Naive B cell (primary cell): Measurements from ENCODE around the gene C10orf143. TPM values are rescaled to one million over a fixed set of nuclear protein-coding genes. Genes with fewer than 3 reads are reported as not detected.
A peak's percentile ranks its signal among the peaks of the same experiment; 100 is the strongest.
"Not testable (repeated sequence)": the region's sequence is repeated elsewhere in the genome, so short reads cannot be mapped to it uniquely, and the experiment has no call there.

Experiments
- ATAC-seq, 2 donors: fragments of 150-1000 bp; cut with Tn5 transposase; 2 replicates each; pipeline ENCODE4 v1.10.0; 2021; ENCODE audit warnings: low read depth in 2 of 2, mild to moderate bottlenecking in 2 of 2, moderate library complexity in 2 of 2
- DNase-seq: peaks from one replicate; pipeline ENCODE4 v3.0.0; 2022
- H3K27ac Mint-ChIP-seq, 6 donors: one replicate each; pipeline ENCODE4 v1.8.0; 2020 to 2022; ENCODE audit warnings: mild to moderate bottlenecking in 6 of 6, mixed read lengths in 6 of 6, moderate library complexity in 5 of 6, inconsistent platforms in 2 of 6
- H3K27me3 Mint-ChIP-seq, 3 donors: one replicate each; pipeline ENCODE4 v1.8.0; 2021 to 2022; ENCODE audit warnings: mixed read lengths in 3 of 3, mild to moderate bottlenecking in 1 of 3
- H3K36me3 Mint-ChIP-seq, 2 donors: one replicate each; pipeline ENCODE4 v1.8.0; 2020 to 2022; ENCODE audit warnings: mixed read lengths in 2 of 2, inconsistent platforms in 1 of 2, mild to moderate bottlenecking in 1 of 2
- H3K4me1 Mint-ChIP-seq, 3 donors: one replicate each; pipeline ENCODE4 v1.8.0; 2020 to 2022; ENCODE audit warnings: mixed read lengths in 3 of 3, inconsistent platforms in 1 of 3, mild to moderate bottlenecking in 1 of 3, moderate library complexity in 1 of 3
- H3K4me3 Mint-ChIP-seq, 8 donors: one replicate each; pipeline ENCODE4 v1.8.0; 2020 to 2022; ENCODE audit warnings: mild to moderate bottlenecking in 8 of 8, mixed read lengths in 8 of 8, moderate library complexity in 8 of 8, inconsistent platforms in 2 of 8
- H3K9me3 Mint-ChIP-seq, 7 donors: one replicate each; pipeline ENCODE4 v1.8.0; 2020 to 2022; ENCODE audit warnings: mixed read lengths in 7 of 7, mild to moderate bottlenecking in 5 of 7, inconsistent platforms in 2 of 7, moderate library complexity in 1 of 7
- polyA plus RNA-seq, 6 donors: library from polyadenylated mRNA; unstranded; fragments of 300-500 nt; fragmentation: Illumina TruSeq; gene quantifications; one replicate each; pipeline ENCODE4 v1.2.3, GENCODE V29; 2021; ENCODE audit warnings: low read depth in 6 of 6

Gene C10orf143
- polyA plus RNA-seq, 6 donors from 2014 or later = 15.6 to 44.9 (median 20.4) TPM

DNA sequence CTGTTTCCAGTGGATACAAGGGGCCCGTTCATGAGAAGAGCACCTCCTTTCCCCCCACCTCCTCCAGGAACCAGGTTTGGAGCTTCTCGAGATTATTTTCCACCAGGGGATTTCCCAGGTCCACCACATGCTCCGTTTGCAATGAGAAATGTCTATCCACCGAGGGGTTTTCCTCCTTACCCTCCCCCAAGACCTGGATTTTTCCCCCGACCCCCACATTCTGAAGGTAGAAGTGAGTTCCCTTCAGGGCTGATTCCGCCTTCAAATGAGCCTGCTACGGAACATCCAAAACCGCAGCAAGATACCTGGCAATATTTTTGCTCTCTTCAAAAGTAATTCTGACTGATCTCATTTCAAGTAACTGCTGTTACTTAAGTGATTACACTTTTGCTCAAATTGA is 2.5 kb downstream of the C10orf143 start:
- ATAC-seq, H3K27me3 Mint-ChIP-seq, H3K9me3 Mint-ChIP-seq, DNase-seq, H3K36me3 Mint-ChIP-seq: not testable (repeated sequence)
- Mint-ChIP-seq H3K4me1 (peaks cover 18 to 45% (median 35%) of the 10 kb centered on the region in 3 donors), H3K4me3 (peak overlapping the region in 2 of 8 donors; percentile 3 to 9), H3K27ac (peak overlapping the region in 1 of 6 donors; percentile 79)

DNA sequence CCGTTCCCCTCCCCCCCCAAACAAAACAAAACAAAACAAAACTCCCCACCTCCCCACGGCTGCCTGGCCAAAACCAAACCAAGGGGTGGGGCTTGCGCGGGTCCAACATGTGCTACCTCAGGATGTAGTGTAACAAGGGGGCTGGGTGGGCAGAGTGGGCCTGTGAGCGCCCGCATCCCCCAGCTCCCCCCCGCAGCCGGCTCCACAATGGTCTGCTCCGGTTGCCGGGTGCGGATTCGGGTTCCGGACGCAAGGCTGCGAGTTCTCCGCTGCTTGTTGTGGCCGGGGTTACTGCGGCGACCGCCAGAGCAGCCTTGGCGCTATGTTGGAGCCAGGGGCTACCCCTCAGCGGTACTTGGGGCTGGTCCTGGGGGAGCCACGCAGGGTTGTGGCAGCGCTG is 4.9 kb downstream of the C10orf143 start:
- ATAC-seq = no peak
- Mint-ChIP-seq H3K36me3 (peaks cover 0 to 10% of the 10 kb centered on the region in 2 donors), H3K27ac (no peak overlapping the region), H3K9me3 (no peaks in the 10 kb centered on the region), H3K27me3 (no peaks in the 10 kb centered on the region), H3K4me1 (peaks cover 17 to 28% (median 18%) of the 10 kb centered on the region in 3 donors), H3K4me3 (no peak overlapping the region)
- no peak for DNase-seq

DNA sequence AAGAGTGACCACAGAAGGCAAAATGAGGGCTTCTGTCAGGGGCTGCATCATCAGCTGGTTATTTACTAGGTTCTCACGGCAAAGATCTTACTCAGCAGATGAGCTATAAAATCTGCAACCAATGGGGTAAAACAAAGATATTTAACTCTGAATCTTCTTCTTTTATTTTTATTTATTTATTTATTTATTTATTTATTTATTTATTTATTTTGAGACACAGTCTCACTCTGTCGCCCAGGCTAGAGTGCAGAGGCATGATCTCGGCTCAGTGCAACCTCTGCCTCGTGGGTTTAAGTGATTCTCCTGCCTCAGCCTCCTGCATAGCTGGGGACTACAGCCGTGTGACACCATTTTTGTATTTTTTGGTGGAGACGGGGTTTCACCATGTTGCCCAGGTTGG is 11.3 kb downstream of the C10orf143 start:
- H3K4me3 Mint-ChIP-seq = no peak overlapping the region
- H3K36me3 Mint-ChIP-seq = peaks cover 0 to 10% of the 10 kb centered on the region in 2 donors
- H3K27me3 Mint-ChIP-seq = no peaks in the 10 kb centered on the region
- no peak for ATAC-seq
- peaks cover 0 to 6% (median 0%) of the 10 kb centered on the region in 7 donors for H3K9me3 Mint-ChIP-seq
- H3K27ac Mint-ChIP-seq = no peak overlapping the region
- DNase-seq = no peak
- peaks cover 0 to under 1% (median 0%) of the 10 kb centered on the region in 3 donors for H3K4me1 Mint-ChIP-seq

DNA sequence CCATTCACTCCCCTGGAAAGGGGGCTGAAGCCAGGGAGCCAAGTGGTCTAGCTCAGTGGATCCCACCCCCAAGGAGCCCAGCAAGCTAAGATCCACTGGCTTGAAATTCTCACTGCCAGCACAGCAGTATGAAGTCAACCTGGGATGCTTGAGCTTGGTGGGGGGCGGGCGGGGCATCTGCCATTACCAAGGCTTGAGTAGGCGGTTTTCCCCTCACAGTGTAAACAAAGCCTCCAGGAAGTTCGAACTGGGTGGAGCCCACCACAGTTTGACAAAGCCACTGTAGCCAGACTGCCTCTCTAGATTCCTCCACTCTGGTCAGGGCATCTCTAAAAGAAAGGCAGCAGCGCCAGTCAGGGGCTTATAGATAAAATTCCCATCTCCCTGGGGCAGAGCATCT is 20.1 kb downstream of the C10orf143 start:
- H3K27ac Mint-ChIP-seq, H3K27me3 Mint-ChIP-seq, H3K4me1 Mint-ChIP-seq, H3K4me3 Mint-ChIP-seq, ATAC-seq, DNase-seq: not testable (repeated sequence)
- Mint-ChIP-seq H3K9me3 (peaks cover 9 to 22% (median 16%) of the 10 kb centered on the region in 7 donors), H3K36me3 (peaks cover 37 to 48% of the 10 kb centered on the region in 2 donors)

DNA sequence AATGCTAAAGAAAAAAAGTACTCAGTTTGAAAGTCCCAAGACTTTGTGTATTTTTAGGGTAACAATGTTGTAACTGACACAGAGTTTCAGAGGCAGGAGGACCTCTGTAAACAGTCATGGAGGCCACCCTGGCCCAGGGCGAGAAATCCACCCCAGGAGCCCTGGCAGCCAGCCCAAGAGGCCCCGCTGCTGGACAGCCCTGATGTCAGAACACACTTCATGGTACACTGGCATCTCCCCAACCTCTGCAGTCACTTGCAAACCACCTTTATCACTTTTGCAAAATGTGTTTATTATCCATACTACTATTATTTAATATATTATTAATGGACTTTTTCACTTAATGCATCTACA is 30.2 kb downstream of the C10orf143 start:
- H3K4me3 Mint-ChIP-seq = no peak overlapping the region
- DNase-seq (no peak), ATAC-seq (no peak)
- H3K36me3 Mint-ChIP-seq = peaks cover 25 to 33% of the 10 kb centered on the region in 2 donors
- peaks cover 0 to 8% (median 7%) of the 10 kb centered on the region in 7 donors for H3K9me3 Mint-ChIP-seq
- H3K27ac Mint-ChIP-seq = no peak overlapping the region
- H3K4me1 Mint-ChIP-seq = no peaks in the 10 kb centered on the region
- no peaks in the 10 kb centered on the region for H3K27me3 Mint-ChIP-seq

DNA sequence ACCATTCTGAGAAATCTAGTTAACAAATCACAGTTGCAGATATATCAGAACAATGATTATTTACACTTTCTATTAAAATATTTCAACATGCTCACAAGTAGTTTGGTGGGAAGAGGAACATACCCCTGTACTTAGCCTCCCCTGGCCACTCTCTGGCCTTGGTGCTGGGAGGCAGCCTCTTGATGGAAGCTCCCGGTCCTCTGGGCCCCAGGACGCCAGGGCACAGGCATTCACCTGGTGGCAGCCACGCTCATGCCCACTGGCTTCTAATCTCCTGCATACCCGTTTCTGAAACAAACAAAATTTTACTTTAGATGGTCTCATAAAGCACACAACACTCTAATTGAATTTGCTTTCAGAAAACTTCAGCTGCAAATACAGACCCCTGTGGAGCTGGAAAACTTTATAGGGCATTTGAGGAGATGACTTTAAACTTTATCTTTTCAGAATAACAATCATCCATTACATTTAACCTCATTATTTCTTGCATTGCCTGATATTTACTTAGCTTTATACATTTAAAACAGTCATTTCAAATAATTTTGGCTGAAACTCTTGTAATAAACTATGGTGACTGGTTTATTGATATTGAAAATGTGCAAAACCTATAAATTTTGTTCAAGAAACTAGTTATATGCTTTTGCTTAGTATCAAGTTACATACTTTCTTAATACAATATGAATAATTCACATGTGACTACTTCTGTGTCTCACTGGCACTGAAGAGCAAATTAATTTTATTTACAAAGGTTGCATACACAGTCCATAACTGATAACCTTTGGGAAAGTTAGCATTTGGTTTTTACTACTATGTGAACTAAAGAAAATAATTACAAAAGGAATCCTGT is 30.8 kb downstream of the C10orf143 start:
- no peaks in the 10 kb centered on the region for H3K4me1 Mint-ChIP-seq
- H3K27ac Mint-ChIP-seq = no peak overlapping the region
- peaks cover 0 to 8% (median 7%) of the 10 kb centered on the region in 7 donors for H3K9me3 Mint-ChIP-seq
- no peak overlapping the region for H3K4me3 Mint-ChIP-seq
- no peak for ATAC-seq
- H3K36me3 Mint-ChIP-seq = peaks cover 31 to 39% of the 10 kb centered on the region in 2 donors
- no peak for DNase-seq
- no peaks in the 10 kb centered on the region for H3K27me3 Mint-ChIP-seq

DNA sequence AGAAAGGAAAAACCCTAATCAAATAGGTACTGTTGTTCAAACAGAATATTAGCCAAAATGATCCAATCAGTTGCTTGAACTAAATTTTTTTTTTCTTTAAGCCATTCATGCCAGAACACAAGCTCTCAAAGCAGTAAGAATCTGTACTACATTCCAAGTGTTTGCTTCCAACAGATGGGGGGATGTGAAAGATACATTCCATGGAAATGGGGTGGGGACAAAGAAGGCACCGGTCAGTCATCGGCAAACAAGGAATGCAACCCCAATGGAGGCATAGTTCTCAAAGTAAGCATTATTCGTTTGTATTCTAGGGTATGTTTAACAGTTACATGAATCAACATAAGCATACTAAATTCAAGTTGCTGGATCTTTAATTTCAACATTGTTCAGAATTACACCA is 32.5 kb downstream of the C10orf143 start:
- no peak overlapping the region for H3K27ac Mint-ChIP-seq
- ATAC-seq = no peak

DNA sequence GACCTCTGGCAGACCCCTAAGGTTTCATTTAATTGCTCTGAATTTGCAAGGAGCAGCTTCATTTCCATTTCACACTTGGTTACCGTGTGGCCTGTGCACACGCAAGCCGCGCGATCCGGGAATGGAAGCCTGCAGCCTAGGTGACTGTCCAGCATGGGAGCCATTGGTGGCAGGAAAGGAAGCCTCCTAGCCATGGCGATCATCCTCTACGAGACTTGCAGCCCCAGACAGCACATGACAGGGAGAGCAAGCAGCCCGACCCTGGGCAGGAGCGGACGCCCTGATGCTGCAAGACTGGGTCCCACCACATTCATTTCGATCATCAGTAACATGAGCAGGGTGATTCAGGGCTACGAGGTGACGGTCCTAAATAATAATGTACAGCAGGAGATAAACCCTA is 33.9 kb downstream of the C10orf143 start:
- no peaks in the 10 kb centered on the region for H3K4me1 Mint-ChIP-seq
- H3K4me3 Mint-ChIP-seq = no peak overlapping the region
- peaks cover 6 to 20% (median 13%) of the 10 kb centered on the region in 7 donors for H3K9me3 Mint-ChIP-seq
- DNase-seq (no peak), ATAC-seq (no peak)
- no peak overlapping the region for H3K27ac Mint-ChIP-seq
- peaks cover 42 to 53% of the 10 kb centered on the region in 2 donors for H3K36me3 Mint-ChIP-seq
- H3K27me3 Mint-ChIP-seq = no peaks in the 10 kb centered on the region

More for the DNA sequence above, 32.5 kb downstream of the C10orf143 start:
- DNase-seq = no peak
- H3K27me3 Mint-ChIP-seq = no peaks in the 10 kb centered on the region
- H3K4me3 Mint-ChIP-seq = no peak overlapping the region
- no peaks in the 10 kb centered on the region for H3K4me1 Mint-ChIP-seq
- peaks cover 0 to 7% (median 2%) of the 10 kb centered on the region in 7 donors for H3K9me3 Mint-ChIP-seq
- peaks cover 41 to 47% of the 10 kb centered on the region in 2 donors for H3K36me3 Mint-ChIP-seq

DNA sequence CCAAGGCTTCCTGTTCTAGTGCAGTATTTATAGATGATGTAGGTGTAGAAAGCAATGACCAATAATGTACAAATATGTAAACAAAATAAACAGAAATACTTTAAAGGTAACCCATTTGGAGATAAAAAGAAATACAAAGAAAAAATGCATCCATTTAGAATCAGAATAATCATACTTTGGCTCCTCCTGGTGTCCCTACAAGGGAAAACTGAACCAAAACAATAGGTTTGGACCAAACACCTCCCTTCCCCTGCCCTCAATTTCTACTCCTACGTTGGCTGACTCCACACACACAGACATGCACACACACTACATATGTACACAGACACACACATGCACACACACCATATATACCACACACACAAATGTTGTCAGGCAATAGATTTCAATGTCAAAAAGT is 36.0 kb downstream of the C10orf143 start:
- Mint-ChIP-seq H3K27ac (no peak overlapping the region), H3K27me3 (no peaks in the 10 kb centered on the region), H3K9me3 (peaks cover 6 to 20% (median 13%) of the 10 kb centered on the region in 7 donors), H3K36me3 (peaks cover 42% of the 10 kb centered on the region in 2 donors), H3K4me3 (no peak overlapping the region), H3K4me1 (no peaks in the 10 kb centered on the region)
- no peak for ATAC-seq
- DNase-seq = no peak

DNA sequence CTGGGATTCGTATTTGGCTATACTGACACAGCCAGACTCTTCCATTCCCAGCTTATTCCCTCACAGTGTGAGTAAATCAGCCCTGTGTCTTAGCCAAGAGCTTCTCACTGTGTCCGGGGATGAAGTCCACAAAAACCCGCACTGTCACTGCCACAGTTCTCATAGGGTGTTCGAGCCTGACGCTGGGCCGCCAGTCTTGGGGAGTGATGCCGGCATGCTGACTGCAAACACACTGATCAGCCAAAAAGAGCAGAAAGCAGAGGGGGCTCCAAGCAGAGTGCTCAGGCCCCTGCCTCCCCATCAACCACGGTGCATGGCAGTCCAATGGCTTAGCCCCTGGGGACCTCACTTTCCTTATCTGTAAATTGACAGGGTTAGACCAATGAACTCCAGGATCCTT is 36.7 kb downstream of the C10orf143 start:
- H3K4me3 Mint-ChIP-seq = no peak overlapping the region
- ATAC-seq = no peak
- no peaks in the 10 kb centered on the region for H3K4me1 Mint-ChIP-seq
- peaks cover 6 to 20% (median 13%) of the 10 kb centered on the region in 7 donors for H3K9me3 Mint-ChIP-seq
- no peaks in the 10 kb centered on the region for H3K27me3 Mint-ChIP-seq
- H3K36me3 Mint-ChIP-seq = peaks cover 42 to 45% of the 10 kb centered on the region in 2 donors
- DNase-seq = no peak
- no peak overlapping the region for H3K27ac Mint-ChIP-seq

DNA sequence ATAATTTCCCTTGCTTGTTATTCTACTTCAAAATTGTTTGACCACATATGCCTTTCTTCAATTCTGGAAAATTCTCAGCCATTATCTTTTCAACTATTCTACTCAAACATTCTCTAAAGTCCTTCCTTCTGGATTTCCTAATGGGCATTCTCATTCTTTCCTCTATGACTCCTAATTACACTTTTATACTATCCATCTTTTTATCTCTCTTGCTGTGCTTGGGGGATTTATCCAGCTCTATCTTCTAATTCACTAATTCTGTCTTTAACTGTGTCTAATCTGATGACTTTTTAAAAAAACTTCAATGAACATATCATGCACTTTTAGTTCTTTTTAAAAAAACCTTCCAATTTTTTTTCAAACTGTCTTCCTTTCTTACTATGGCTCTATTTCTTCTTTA is 38.4 kb downstream of the C10orf143 start:
- ATAC-seq (no peak), DNase-seq (no peak)
- Mint-ChIP-seq H3K27me3 (no peaks in the 10 kb centered on the region), H3K27ac (no peak overlapping the region), H3K36me3 (peaks cover 50 to 55% of the 10 kb centered on the region in 2 donors), H3K9me3 (peaks cover 6 to 20% (median 13%) of the 10 kb centered on the region in 7 donors), H3K4me1 (peaks cover 0 to 6% (median 5%) of the 10 kb centered on the region in 3 donors), H3K4me3 (no peak overlapping the region)

DNA sequence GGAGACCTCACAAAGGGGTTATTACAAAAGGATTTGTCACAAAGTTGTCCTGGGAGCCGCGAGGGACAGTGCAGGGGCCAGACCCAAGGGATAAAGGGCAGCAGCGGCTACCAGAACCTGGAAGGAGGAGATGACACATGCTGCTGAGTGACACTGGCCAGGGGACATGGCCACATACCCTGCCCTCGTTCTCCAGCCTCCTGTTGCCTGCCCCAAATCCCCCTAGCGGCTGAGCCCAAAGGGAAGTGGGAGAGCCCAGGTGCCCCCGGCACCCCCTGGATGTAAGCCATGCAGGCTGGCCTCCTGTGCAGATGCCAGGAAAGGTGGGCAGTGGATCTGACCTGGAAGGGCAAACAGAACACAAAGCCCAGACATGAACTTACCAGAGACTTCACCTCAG is 42.7 kb downstream of the C10orf143 start:
- Mint-ChIP-seq H3K4me3 (no peak overlapping the region), H3K27ac (no peak overlapping the region), H3K27me3 (no peaks in the 10 kb centered on the region), H3K4me1 (peaks cover 0 to 9% (median 8%) of the 10 kb centered on the region in 3 donors), H3K9me3 (peaks cover 3 to 12% (median 10%) of the 10 kb centered on the region in 7 donors), H3K36me3 (peaks cover 36 to 42% of the 10 kb centered on the region in 2 donors)
- DNase-seq = no peak
- ATAC-seq = no peak

DNA sequence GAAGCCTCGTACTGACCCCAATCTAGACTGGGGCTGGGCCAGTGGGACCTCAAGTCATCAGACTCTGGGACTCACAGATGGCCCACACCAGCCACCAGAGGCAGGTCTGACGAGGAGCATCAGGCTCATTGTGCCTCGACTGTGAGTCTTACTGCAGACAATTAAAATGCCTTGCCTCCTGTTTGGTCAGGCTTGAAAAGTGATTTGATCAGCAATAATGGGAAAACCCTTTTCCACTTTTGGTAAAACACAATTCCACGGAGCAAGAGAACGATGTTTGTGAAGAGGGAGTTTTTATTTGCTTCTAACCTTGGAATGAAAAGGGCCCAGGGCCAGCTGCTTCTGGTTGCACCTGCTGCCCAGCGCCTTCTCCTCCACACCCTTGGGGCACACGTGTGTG is 43.9 kb downstream of the C10orf143 start:
- H3K36me3 Mint-ChIP-seq = peaks cover 32 to 35% of the 10 kb centered on the region in 2 donors
- no peaks in the 10 kb centered on the region for H3K27me3 Mint-ChIP-seq
- H3K4me1 Mint-ChIP-seq = peaks cover 0 to 9% (median 8%) of the 10 kb centered on the region in 3 donors
- ATAC-seq = no peak
- H3K4me3 Mint-ChIP-seq = no peak overlapping the region
- H3K27ac Mint-ChIP-seq = peak overlapping the region in 1 of 6 donors; percentile 84
- H3K9me3 Mint-ChIP-seq = peaks cover 0 to 2% (median under 1%) of the 10 kb centered on the region in 7 donors
- no peak for DNase-seq

DNA sequence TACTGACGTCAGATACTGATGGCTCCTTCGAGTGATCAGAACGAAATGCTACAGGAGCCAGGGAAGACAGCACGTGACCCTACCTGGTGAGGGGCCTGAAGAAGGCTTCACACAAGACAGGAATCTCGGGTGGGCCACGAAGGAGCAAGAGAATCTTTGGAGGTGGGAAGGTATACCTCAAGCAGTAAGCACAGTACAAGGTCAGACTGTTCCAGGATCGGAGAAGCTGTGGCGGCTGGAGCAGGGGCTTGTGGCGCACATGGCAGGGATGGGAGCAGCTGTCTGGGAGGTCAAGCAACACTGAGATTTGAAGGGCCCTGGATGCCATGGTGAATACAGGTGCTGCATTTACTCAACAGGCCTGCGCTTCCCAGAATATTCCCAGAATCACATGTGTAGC is 45.4 kb downstream of the C10orf143 start:
- Mint-ChIP-seq H3K4me3 (no peak overlapping the region), H3K27ac (peak overlapping the region in 1 of 6 donors; percentile 54), H3K27me3 (no peaks in the 10 kb centered on the region), H3K4me1 (peaks cover 0 to 9% (median 8%) of the 10 kb centered on the region in 3 donors), H3K9me3 (no peaks in the 10 kb centered on the region), H3K36me3 (peaks cover 32 to 35% of the 10 kb centered on the region in 2 donors)
- no peak for ATAC-seq
- DNase-seq = no peak
